HG03520 (cell line): ENCODE results near the gene AAMP.
"Not testable (repeated sequence)": the region's sequence is repeated elsewhere in the genome, so short reads cannot be mapped to it uniquely, and the experiment has no call there.

ENCODE experiments used
- ATAC-seq: cut with Tn5 transposase; IDR thresholded peaks from one replicate; pipeline ENCODE4 v1.9.1; 2021; ENCODE audit warnings: mild to moderate bottlenecking, moderate library complexity; ENCODE audit not compliant: unreplicated experiment

AAMP gene

DNA sequence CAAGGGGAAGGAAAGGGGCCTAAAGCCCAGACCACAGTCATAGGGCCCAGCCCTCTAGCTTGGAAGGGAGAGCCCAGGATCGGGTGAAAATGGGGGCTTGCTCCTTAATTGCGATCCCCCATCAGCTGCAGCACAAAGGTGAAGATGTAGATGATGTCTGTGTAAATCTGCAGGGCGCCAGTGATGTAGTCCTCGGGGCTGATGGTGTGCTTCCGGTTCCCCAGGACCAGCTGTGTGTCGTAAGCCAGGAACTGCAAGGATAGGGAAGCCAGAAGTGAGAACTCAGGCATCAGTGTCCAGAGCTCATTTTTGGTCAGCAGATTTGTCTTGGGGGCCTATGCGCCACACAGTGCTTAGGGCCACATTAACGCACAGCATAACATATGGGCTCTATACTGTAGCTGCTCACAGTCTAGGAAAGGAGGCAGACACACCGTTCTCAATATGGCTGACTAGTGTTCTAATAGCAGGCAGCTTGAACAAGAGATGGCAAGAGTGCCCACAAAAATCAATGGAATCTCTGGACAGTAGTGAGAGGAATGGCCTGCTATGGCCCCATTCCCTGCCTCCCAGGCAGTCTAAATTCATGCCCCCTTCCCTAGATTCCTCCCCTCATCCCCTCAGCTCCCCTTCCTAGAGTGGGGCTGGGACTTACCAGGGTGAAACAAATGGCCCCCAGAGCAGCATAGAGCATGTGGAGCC, 5.6 kb upstream of the AAMP start:
- ATAC-seq, result no peak

DNA sequence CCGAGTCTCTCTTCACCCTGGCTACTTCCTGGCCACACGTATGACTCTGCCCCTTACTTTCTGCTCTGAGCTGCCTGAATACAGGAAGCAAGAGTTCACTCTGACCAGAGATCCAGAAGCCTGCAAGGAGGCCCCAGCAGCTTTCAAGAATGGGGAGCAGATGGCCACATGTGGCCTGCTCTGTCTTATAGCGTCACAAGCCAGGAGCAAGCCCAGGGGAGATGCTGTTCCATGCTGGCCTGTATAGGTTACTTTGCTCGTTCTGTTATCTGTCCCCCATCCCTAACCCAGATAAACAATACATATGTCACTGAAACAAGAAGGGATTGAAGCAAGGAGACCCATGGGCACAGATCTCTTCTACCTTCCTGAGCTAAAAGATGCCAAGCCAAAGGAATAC, 4.6 kb upstream of the AAMP start:
- no peak for ATAC-seq

DNA sequence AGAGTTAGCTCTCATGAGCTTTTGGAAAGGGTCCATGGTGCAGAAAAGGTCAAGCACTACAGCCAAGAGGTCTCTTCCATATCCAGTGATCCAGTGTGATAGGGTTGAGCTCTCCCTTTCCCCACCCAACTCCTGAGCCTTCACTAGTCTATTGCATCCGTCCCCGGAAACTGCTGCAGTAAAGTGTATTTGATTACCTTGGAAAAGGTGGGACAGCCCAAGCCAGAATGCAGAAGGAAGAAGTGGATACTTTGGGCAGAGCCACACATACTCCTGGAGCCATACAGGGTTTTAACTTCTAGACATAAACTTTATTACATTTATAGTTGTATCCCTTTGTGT, 3.9 kb upstream of the AAMP start:
- no peak for ATAC-seq

DNA sequence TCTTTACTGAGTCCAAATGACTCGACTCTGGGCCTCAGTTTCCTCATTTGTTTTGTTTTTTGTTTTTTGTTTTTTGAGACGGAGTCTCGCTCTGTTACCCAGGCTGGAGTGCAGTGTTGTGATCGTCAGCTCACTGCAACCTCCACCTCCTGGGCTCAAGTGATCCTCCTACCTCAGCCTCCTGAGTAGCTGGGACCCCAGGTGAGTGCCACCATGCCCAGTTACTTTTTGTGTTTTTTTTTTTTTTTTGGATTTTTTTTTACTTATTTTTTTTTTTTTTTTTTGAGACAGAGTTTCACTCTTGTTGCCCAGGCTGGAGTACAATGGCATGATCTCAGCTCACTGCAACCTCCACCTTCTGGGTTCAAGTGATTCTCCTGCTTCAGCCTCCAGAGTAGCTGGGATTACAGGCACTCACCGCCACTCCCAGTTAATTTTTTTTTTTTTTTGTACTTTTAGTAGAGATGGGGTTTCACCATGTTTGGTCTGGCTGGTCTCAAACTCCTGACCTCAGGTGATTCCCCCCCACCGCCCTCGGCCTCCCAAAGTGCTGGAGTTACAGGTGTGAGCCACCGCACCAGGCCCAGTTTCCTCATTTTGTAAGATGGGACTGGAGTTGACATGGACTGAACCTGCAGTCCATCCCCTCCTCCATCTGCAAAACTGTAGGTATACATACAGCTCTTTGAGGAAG, 3.4 kb upstream of the AAMP start:
- not testable (repeated sequence) for ATAC-seq

DNA sequence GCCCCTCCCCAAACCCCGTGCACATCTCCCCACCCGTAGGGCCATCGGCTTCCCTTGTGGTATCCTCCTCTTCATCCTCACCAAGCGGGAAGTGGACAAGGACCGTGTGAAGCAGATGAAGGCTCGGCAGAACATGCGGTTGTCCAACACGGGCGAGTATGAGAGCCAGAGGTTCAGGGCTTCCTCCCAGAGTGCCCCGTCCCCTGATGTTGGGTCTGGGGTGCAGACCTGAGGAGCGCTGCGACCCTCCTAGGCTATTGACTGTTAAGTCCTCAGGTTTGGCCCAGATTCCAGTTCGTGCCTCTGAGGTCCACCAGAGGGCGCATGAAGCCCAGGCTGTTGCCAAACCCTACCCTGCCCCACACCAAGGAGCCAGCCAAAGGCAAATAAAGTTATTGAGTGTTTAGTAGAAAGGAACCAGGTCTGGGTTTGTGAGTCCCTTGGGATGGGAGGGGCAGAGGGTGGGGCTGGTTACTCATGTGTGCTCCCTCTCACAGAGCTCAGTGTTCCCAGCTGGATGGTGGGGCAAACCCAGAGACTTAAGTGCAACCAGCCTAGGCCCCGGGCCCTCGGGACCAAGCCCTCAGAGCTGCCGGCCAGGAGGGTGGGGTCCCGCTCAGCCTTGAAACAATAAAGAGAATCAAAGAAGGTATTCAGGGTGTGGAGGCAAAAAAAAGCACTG, 2.7 kb upstream of the AAMP start:
- no peak for ATAC-seq

DNA sequence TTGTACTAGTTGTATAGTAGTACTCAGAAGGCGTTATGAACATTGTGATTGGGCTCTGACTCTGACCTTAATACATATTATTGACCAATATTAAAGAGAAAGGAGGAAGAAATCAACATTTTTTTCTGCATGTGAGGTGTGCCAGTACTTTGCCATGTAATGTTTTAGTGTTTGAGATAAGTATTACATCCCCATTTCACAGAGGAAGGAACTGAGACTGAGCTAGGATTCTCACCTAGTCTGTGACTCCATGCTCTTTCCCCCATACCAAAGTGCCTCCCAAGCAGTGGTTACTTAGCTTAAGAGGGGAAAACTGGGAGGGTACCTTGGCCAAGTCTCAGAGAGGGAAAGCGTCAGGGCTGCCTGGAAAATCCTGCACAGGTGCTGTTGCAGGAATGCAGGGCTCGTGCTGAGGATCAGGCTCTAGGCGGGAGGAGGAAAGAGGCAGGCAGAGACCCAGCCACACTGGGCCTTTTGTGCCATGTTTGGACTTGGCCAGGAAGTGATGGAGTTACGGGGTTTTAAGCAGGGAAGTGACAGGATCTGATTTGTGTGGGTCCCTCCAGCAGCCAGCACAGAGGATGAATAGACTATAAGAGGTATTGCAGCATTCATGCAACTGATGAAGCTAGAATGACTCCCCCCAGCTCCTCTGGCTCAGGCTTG, 2.1 kb upstream of the AAMP start:
- no peak for ATAC-seq

DNA sequence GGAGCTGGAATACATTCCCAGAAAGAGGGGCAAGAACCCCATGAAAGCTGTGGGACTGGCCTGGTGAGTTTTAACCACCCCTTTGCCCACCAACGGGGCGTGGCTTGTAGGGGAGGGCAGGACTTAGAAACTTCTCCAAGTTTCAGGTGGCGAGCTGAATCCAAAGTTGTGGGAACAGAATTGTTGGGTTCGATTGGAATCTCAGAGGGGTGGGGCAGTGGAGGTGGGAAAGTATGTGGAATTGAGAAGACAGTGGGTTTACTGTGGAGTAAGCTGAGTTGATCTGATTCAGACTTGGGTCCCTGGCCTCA, 1.5 kb upstream of the AAMP start:
- no peak for ATAC-seq

DNA sequence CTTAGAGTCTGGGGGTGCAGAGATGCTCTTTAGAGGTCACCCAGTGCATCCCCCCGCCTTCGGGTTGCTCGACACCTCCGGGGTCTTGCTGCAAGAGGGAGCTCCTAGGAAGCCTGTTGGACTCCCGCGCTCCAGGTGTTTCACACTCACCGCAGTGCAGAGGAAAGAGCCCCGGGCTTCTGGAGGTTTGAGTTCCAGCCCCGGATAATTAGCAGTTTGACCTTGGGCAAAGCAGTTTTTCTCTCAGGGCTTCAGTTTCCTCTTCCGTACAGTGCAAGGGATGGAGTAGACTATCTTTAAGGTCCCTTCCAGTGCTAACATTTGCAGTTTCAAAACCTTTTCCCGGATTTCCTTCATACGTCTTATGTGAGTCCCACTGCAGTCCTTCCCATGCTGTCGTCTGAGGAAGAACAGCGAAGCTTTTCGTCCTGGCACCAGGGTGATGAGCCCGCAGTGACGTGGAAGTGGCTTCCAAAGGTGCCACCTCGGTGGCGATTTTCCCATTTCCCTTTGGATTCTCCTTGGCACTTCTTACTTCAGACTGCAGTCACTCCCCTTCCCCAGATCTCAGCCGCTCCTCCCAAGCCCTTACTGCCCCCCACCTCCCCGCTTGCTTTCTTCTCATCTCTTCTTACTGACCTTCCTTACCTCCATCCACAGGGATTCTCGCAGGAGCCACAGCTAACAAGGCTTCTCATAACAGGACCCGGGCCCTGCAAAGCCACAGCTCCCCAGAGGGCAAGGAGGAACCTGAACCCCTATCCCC, 967 bp upstream of the AAMP start:
- ATAC-seq, result no peak

DNA sequence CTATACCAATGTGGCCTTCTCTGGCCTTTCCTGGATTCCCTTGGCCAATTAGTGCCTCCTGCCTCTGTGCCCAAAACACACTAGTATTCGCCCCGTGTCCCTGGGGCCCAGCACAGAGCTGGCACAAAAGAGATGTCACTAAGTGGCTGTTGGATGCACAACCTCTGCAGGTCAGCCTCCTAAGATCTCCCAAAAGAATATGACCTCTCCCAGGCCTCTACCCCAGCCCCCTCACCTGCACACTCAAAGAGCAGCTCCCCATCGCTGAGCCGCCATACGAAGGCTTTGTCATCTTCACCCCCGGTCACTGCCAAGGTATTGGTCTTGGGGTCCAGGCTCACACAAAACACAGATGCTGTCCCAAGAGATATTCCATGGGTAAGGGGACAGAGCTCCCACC, 2.7 kb downstream of the AAMP start:
- no peak for ATAC-seq

DNA sequence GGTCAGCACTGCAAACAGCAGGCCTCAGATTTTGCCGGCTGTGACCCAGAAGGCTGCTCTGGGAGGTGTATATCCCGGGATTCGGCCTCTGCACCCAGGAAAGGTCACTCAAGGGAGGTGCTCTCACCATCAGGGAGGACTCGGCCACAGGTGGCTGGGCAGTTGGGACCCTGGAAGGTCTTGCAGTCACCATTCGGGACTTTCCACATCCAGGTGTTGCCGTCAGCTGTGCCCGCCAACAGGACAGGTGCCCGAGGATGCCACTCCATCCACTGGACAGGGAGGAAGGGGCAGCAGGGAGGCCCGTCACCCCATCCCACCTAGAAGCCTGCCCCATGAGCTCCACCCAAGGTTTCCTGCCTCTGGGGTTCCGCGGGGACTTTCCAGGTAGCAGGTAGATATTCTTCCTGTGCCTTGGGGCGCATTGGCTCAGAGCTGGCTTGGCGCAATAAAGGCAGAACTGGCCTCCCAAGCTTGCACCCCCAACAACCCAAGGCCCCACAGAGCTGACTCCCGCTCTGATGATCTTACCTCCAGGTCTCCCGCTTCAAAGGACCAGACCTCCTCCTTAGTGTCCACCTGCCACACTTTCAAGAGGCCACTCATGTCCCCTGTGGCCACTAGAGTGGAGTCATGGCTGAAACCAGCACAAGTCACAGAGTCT, 3.5 kb downstream of the AAMP start:
- ATAC-seq, result no peak

DNA sequence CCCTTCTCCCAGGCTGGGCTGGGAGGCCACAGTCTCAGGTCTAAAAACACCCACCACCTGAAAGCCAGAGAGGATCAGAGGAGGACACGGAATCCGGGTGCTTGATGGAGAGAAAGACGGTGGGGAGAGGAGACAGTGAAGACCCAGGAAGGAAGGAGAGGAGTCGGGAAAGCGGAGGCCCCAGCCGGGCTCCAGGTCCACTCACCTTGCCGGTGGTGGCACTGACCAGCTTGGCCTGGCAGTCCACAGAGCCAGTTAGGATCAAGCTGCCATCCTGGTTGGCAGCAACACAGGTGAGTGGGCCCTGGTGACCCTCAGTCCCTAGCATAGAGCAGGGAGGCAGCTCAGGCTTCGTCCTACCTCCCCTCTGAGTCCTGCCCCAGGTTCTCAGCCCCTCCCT, 4.3 kb downstream of the AAMP start:
- ATAC-seq, result no peak

DNA sequence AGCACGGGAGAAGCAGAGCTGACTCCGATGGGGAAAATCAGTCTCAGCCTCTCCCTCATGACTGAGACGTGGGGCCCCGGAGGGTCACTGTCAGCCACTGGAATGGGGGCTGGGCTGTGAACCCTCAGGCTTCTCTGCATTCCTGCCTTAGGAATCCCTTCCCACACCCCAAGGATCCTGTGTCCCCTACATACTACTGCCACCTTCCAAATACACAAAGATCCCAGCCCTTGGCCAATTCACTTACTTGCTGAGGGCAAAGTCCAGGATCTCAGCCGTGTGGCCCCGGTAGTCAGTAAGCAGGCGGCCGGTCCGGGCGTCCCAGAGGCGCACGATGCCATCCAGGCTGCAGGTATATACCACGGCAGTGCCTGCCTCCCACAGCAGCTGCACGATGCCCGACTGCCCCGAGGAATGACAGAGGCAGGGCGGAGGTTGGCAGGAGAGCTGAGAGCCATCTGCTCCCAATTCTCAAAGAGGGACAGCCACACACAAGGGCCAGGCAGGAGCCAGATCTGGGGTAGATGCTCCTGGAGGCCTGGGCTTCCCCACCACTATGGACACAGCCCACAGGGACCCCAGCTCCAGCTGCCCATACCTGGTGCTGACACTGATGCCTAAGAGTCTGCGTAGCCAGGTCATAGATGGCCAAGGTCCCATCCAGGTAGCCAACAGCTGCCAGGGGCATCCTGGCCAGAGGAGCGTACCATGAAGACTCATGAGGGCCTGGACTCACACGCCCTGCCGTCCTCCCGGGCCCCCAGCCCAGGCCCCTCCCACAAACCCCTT, 5.0 kb downstream of the AAMP start:
- no peak for ATAC-seq

DNA sequence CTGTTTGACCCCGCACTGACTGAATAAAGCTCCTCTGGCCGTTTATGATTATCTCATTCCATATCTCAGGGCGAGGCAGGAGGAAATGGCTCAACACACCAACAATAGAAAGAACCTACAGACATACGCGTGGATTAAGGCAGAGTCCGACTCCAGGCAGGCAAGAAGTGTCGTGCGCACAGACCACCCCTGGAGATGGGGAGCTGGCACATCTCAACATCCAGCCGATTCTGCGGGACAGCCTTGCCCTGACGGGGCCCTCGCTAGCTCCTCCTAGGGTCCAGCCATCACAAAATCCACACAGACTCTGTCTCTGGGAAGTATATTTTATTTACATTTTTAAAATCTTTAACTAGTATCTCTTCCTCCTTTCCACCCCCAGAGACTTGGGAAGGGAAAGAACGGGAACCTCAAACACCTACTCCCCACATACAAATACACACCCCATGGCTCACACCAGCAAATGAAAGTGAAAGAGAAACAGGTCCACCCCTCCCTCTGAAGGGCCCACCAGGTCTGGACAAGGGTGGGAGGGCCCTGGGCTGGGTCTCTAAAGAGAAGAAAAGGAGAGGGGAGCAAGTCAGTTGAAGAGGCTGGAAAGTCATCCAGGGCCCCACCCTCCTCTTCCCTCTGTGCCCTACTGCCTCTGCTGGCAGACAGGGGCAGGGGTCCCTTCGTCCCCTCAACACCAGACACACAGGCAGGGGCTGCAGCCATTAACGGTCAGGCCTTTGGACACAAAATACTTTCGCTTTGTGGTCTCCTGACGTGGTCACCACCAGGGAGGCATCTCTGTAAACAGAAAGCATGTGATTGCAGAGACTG, 5.9 kb downstream of the AAMP start:
- ATAC-seq, result no peak

DNA sequence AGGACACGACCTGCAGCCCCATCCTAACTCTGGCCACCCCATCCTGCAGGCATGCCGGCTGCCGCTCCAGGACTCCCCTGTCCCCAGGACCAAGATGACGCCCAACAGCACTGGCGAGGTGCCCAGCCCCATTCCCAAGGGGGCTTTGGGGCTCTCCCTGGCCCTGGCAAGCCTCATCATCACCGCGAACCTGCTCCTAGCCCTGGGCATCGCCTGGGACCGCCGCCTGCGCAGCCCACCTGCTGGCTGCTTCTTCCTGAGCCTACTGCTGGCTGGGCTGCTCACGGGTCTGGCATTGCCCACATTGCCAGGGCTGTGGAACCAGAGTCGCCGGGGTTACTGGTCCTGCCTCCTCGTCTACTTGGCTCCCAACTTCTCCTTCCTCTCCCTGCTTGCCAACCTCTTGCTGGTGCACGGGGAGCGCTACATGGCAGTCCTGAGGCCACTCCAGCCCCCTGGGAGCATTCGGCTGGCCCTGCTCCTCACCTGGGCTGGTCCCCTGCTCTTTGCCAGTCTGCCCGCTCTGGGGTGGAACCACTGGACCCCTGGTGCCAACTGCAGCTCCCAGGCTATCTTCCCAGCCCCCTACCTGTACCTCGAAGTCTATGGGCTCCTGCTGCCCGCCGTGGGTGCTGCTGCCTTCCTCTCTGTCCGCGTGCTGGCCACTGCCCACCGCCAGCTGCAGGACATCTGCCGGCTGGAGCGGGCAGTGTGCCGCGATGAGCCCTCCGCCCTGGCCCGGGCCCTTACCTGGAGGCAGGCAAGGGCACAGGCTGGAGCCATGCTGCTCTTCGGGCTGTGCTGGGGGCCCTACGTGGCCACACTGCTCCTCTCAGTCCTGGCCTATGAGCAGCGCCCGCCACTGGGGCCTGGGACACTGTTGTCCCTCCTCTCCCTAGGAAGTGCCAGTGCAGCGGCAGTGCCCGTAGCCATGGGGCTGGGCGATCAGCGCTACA, 7.0 kb downstream of the AAMP start:
- no peak for ATAC-seq

DNA sequence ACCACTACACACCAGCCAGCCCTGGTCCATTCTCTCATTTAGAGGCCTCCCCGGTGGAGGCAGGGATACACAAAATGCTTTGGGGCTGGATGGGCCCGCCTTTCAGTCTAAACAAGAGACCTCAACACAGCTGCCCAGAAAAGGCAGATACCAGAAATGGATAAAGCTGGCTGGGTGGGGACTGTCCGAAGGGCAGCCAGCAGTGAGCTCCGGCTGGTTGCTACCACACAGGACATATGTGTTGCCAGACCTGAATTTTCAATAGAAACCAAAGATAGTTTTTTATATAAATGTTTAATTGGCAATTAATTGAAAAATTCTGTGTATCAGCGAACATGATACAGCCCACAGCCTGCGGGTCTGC, 7.7 kb downstream of the AAMP start:
- ATAC-seq, result no peak

DNA sequence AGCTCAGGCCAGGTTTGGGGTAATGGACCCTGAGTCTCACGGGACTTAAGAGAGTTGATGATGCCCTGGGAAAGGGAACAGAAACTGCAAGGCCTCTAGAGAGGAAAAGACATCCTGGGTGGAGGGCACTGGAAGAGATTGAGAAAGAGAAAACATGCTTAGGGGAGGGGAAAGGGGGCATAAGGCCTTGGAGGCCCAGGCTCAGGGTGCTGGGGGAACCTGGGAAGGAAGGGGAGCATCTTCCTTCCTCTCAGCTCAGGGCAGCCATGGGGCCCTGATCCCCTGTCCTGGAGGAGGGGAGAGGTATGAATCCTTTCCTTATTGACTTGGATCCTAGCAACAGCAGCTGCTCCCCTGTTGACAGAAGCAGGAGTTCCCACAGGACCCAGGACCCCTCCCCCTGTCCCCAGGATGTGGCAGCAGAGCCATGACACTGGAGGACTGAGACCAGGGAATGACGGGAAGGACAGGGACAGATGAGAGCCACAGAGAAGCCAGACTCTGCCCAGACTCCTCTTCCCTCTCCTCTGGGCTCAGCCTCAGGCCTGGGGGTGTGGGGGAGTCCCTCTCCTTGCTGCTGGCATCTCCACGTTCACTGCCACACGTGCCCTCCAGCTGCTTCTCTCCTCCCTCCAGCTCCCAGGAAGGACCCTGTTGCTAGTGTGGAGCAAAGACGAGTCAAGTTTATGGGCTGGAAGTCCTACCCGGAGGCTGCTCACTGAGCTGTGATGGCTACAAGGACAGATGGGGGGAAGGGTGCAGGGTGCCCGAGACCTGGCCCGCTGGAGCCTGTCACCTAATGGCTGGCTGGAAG, 8.3 kb downstream of the AAMP start:
- no peak for ATAC-seq

DNA sequence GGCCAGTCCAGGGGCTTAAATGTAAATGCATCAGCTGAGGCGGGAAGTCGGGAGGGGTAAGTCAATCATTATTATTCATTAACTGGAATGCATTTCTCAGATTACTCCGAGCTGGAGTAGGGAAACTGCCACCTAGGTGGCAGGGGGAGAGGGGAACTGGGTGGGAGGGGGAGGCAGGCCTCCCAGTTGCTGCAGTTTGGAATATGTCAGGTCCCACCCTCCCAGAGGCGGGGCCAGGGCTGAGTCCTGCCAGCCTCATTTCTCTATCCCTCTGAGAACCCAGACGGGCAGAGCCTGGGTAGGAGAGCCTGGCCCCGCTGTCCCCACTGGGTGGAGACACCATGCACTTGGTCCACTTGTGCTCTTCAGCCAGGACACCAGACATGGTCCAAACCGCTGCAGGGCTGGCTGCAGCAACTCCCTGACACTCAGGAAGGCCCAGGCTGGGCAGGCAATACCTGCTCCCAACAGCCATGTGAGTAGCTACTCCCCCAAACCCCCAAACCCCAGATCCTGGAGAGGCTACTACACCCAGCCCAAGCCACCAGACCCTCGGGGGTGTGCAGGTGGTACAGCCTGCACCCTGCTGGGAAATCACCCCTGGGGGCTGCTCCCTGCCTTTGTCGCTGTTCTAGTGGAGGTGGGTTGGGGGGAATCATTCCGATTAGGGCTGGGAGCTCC, 9.1 kb downstream of the AAMP start, which contains the start of gene GPBAR1:
TSS of gene GPBAR1 (plus strand) at position 274 of the 681 bp plus-strand sequence. CDS start 1,710 bp downstream, outside the sequence.
- no peak for ATAC-seq
